Measurements from ENCODE around the gene RPL29. TPM values are rescaled to one million over a fixed set of nuclear protein-coding genes. Genes with fewer than 3 reads are reported as not detected.

Gene RPL29
- total and polyA plus RNA-seq, 2 of the 8 experiments (the other 6 are each of a cell fraction or from before 2014, with no cell fraction given) = 1,467 to 2,660 TPM

GRCh38 chr3:51994530-51994929 is 1.2 kb downstream of the RPL29 start:
- DNase-seq (ENCODE audit: low read depth in 1 of 2, low spot score in 2 of 2) (no peak), FAIRE-seq (no peak)
- peaks cover 0 to 17% of the 10 kb centered on the region in 2 experiments; a peak in 3 of 4 replicates for H3K79me2 ChIP-seq (ENCODE audit: control insufficient read depth in 1 of 2, insufficient read depth in 2 of 2, low read length in 2 of 2)
- no peak overlapping the region for H2BK20ac ChIP-seq (ENCODE audit: low read length)
- H3K27ac ChIP-seq (ENCODE audit: low read depth, low read length) = peak overlapping the region; percentile 9; the same call in 1 of the 2 replicates
- H3K9ac ChIP-seq (replicated peaks in 1 of 4; ENCODE audit: extremely low read depth in 1 of 4, low read depth in 3 of 4, low read length in 3 of 4) = peak overlapping the region in 3 of 4 experiments; percentile 97 to 99 (median 99); a peak in 5 of 7 replicates
- H3K4me3 ChIP-seq (ENCODE audit: extremely low read depth in 1 of 4, insufficient read depth in 2 of 4, low read depth in 3 of 4, low read length in 4 of 4) = peak overlapping the region; percentile 76 to 100 (median 88); a peak in 5 of 8 replicates
- H3K27me3 ChIP-seq (replicated peaks in 1 of 4; ENCODE audit: control insufficient read depth in 3 of 4, extremely low read depth in 1 of 4, insufficient read depth in 3 of 4, low read length in 3 of 4) = no peaks in the 10 kb centered on the region
- CTCF ChIA-PET (ENCODE audit: partially characterized antibody) = interaction anchor here (0.7 to 6.2 kb wide), 8 partner anchors 12 to 1619 kb away, joined by 3 to 46 read pairs (median 6); partner anchors contain the start of genes ABHD14B and ACY1
- H3K79me1 ChIP-seq (ENCODE audit: low read depth, low read length) = peaks cover 4% of the 10 kb centered on the region
- peaks cover 17 to 39% (median 28%) of the 10 kb centered on the region in 4 experiments for H3K36me3 ChIP-seq (ENCODE audit: control insufficient read depth in 2 of 4, insufficient read depth in 4 of 4, low read length in 3 of 4)
- no peak overlapping the region for H2BK15ac ChIP-seq (ENCODE audit: low read length)
- H3K23me2 ChIP-seq (ENCODE audit: low read depth, low read length) = peaks cover 5% of the 10 kb centered on the region; the same call in 1 of the 2 replicates
- H3K56ac ChIP-seq (replicated peaks; ENCODE audit: insufficient read length, low read depth, low read length) = no peak overlapping the region
- H2AFZ ChIP-seq (ENCODE audit: low read length) = no peak overlapping the region
- H2BK5ac ChIP-seq (ENCODE audit: low read depth, low read length) = peak overlapping the region; percentile 98; the same call in 1 of the 2 replicates
- 0 out of 2 replicates have a peak overlapping the region, but pooled peaks have one; percentile 7 for H4K8ac ChIP-seq (ENCODE audit: extremely low read depth, insufficient read depth, low read length)
- POLR2A ChIA-PET (ENCODE audit: partially characterized antibody) = interaction anchor here (0.6 to 25.9 kb wide), 22 partner anchors 8 to 404 kb away, joined by 3 to 923 read pairs (median 8); partner anchors contain the start of genes ABHD14A, ABHD14B, ACY1 and DUSP7
- no peak overlapping the region for H4K5ac ChIP-seq (ENCODE audit: insufficient read length, low read depth, low read length)
- H3K14ac ChIP-seq (ENCODE audit: insufficient read length) = no peak overlapping the region
- peak overlapping the region; percentile 85 to 91 for H3K4me2 ChIP-seq (ENCODE audit: insufficient read depth in 1 of 2, low read depth in 2 of 2, low read length in 2 of 2)
- H3K4me1 ChIP-seq (replicated peaks in 1 of 4; ENCODE audit: control insufficient read depth in 3 of 4, insufficient read depth in 4 of 4, low read length in 3 of 4) = peaks cover 4 to 20% (median 8%) of the 10 kb centered on the region in 4 experiments; a peak in 5 of 7 replicates
- H3K4ac ChIP-seq (replicated peaks; ENCODE audit: insufficient read length, low read depth, low read length) = no peak overlapping the region
- no peak overlapping the region for H3K18ac ChIP-seq (ENCODE audit: extremely low read depth, low read length)
- no peak overlapping the region; the same call in 1 of the 2 replicates for H2BK12ac ChIP-seq (ENCODE audit: low read depth, low read length)
- H3K9me3 ChIP-seq (ENCODE audit: insufficient read depth in 2 of 2, low read depth in 1 of 2, low read length in 1 of 2) = no peaks in the 10 kb centered on the region
- no peak overlapping the region for H4K91ac ChIP-seq (replicated peaks; ENCODE audit: insufficient read length, low read length)
- H3K23ac ChIP-seq (ENCODE audit: insufficient read length) = no peak overlapping the region
- H4K20me1 ChIP-seq (replicated peaks in 1 of 2; ENCODE audit: control insufficient read depth in 1 of 2, insufficient read depth in 2 of 2, low read length in 2 of 2) = peaks cover 3 to 6% of the 10 kb centered on the region in 2 experiments
- 92% methylated on average over 2 of the region's 2 CpGs; no CpG with 5 or more reads in 1 of the 2 experiments for WGBS, 2 experiments (ENCODE audit: extremely low coverage in 1 of 2, insufficient coverage in 1 of 2, insufficient read length in 1 of 2, insufficient replicate concordance in 2 of 2, low coverage in 1 of 2, low lambda C conversion rate in 2 of 2, missing lambda C conversion rate in 1 of 2)
- no peak overlapping the region for H2BK120ac ChIP-seq (replicated peaks; ENCODE audit: low read depth, low read length)
- H2AK5ac ChIP-seq (ENCODE audit: low read depth, low read length) = peak overlapping the region; percentile 96; the same call in 1 of the 2 replicates
- no peak for TF ChIP-seq KDM4A (IDR thresholded peaks at IDR 0.05; ENCODE audit: low read depth, low read length, severe bottlenecking)
- TF ChIP-seq SIN3A (conservative IDR thresholded peaks at IDR 0.05 in 1 of 2, IDR thresholded peaks at IDR 0.05 in 1 of 2; ENCODE audit: low read depth in 1 of 2, low read length in 2 of 2) = no peak
- TF ChIP-seq SAP30 (IDR thresholded peaks at IDR 0.05; ENCODE audit: insufficient read depth, insufficient replicate concordance, low read length) = no peak
- no peak for TF ChIP-seq NANOG (IDR thresholded peaks at IDR 0.05; ENCODE audit: insufficient read depth, low read depth, low read length, poor library complexity, severe bottlenecking)
- peak; percentile 70; the same call in 1 of the 2 replicates for TF ChIP-seq POLR2AphosphoS5 (IDR thresholded peaks at IDR 0.05; ENCODE audit: low read depth, low read length)
- no peak for TF ChIP-seq BCL11A (IDR thresholded peaks at IDR 0.05; ENCODE audit: low read depth in 2 of 2, low read length in 2 of 2)
- TF ChIP-seq FOSL1 (IDR thresholded peaks at IDR 0.05; ENCODE audit: insufficient read depth, low read depth, low read length) = no peak
- TF ChIP-seq CTBP2 (IDR thresholded peaks at IDR 0.05; ENCODE audit: borderline replicate concordance, insufficient read depth, insufficient read length, low read length) = no peak
- TF ChIP-seq TAF7 (optimal IDR thresholded peaks at IDR 0.05; ENCODE audit: borderline replicate concordance, low read depth, low read length) = peak; percentile 23
- TF ChIP-seq CREB1 (IDR thresholded peaks at IDR 0.05) = no peak
